Measurements from ENCODE around the gene ZBED5. TPM values are rescaled to one million over a fixed set of nuclear protein-coding genes. Genes with fewer than 3 reads are reported as not detected.
"Not testable (repeated sequence)": the region's sequence is repeated elsewhere in the genome, so short reads cannot be mapped to it uniquely, and the experiment has no call there.

Gene ZBED5
- polyA plus RNA-seq, 1 donor = 125 TPM

GRCh38 chr11:10884292-10884691, 26.4 kb upstream of the ZBED5 start:
- not testable (repeated sequence) for DNase-seq

- DNase-seq = no peak
Observed at GRCh38 chr11:10881892-10882291, 24.0 kb upstream of the ZBED5 start.

- peak; percentile 54 for DNase-seq
Observed at GRCh38 chr11:10878408-10879214, 20.8 kb upstream of the ZBED5 start.

GRCh38 chr11:10876158-10876557, 18.3 kb upstream of the ZBED5 start:
- no peak for DNase-seq

- DNase-seq = no peak
Observed at GRCh38 chr11:10875430-10876021, 17.7 kb upstream of the ZBED5 start.

GRCh38 chr11:10872097-10872496, 14.2 kb upstream of the ZBED5 start:
- no peak for DNase-seq

GRCh38 chr11:10868352-10868751, 10.5 kb upstream of the ZBED5 start:
- no peak for DNase-seq

GRCh38 chr11:10866893-10867331, 9.1 kb upstream of the ZBED5 start:
- DNase-seq = no peak

- no peak for DNase-seq
Observed at GRCh38 chr11:10865837-10866270, 8.0 kb upstream of the ZBED5 start.

GRCh38 chr11:10864688-10865087, 6.8 kb upstream of the ZBED5 start:
- no peak for DNase-seq

- no peak for DNase-seq
Observed at GRCh38 chr11:10862446-10862845, 4.6 kb upstream of the ZBED5 start.

- no peak for DNase-seq
Observed at GRCh38 chr11:10861799-10862198, 3.9 kb upstream of the ZBED5 start.

GRCh38 chr11:10861047-10861446, 3.2 kb upstream of the ZBED5 start:
- DNase-seq = no peak

GRCh38 chr11:10858439-10859325, 829 bp upstream of the ZBED5 start:
- peak; percentile 55 for DNase-seq

GRCh38 chr11:10857459-10857708, 469 bp downstream of the ZBED5 start:
- no peak for DNase-seq

- peak; percentile 64 for DNase-seq
Observed at GRCh38 chr11:10856689-10857458, 979 bp downstream of the ZBED5 start.

GRCh38 chr11:10855295-10855694, 2.6 kb downstream of the ZBED5 start:
- no peak for DNase-seq

- no peak for DNase-seq
Observed at GRCh38 chr11:10847960-10848860, 9.6 kb downstream of the ZBED5 start.

- DNase-seq = no peak
Observed at GRCh38 chr11:10846660-10847059, 11.2 kb downstream of the ZBED5 start.

GRCh38 chr11:10845589-10845988, 12.3 kb downstream of the ZBED5 start:
- DNase-seq = no peak

GRCh38 chr11:10844796-10845195, 13.1 kb downstream of the ZBED5 start:
- DNase-seq = no peak

All from left kidney (tissue), 2 donors.